ENCODE measurements around the gene UGT1A9.

DNA sequence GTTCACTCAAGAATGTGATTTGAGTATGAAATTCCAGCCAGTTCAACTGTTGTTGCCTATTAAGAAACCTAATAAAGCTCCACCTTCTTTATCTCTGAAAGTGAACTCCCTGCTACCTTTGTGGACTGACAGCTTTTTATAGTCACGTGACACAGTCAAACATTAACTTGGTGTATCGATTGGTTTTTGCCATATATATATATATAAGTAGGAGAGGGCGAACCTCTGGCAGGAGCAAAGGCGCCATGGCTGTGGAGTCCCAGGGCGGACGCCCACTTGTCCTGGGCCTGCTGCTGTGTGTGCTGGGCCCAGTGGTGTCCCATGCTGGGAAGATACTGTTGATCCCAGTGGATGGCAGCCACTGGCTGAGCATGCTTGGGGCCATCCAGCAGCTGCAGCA lies 88.3 kb downstream of the UGT1A9 start, which contains the start of gene UGT1A1:
- TF ChIP-seq EZH2 (optimal IDR thresholded peaks at IDR 0.05; ENCODE audit: low read depth, low read length), result no peak
- TF ChIP-seq, protein P1, sequence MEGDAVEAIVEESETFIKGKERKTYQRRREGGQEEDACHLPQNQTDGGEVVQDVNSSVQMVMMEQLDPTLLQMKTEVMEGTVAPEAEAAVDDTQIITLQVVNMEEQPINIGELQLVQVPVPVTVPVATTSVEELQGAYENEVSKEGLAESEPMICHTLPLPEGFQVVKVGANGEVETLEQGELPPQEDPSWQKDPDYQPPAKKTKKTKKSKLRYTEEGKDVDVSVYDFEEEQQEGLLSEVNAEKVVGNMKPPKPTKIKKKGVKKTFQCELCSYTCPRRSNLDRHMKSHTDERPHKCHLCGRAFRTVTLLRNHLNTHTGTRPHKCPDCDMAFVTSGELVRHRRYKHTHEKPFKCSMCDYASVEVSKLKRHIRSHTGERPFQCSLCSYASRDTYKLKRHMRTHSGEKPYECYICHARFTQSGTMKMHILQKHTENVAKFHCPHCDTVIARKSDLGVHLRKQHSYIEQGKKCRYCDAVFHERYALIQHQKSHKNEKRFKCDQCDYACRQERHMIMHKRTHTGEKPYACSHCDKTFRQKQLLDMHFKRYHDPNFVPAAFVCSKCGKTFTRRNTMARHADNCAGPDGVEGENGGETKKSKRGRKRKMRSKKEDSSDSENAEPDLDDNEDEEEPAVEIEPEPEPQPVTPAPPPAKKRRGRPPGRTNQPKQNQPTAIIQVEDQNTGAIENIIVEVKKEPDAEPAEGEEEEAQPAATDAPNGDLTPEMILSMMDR (IDR thresholded peaks at IDR 0.05; ENCODE audit: low read length), result no peak

All from MM.1S (cell line).